Retinal pigment epithelial cell (primary cell): ENCODE measurements around the gene DLEC1.

Source experiments
- DNase-seq: peaks from one replicate; pipeline ENCODE4 v3.0.0-alpha.2; 2010; ENCODE audit warnings: low read depth
- H3K4me3 ChIP-seq: 2 replicates; pipeline ENCODE4 v1.5.1; 2011; ENCODE audit warnings: mild to moderate bottlenecking, low read length, control low read depth, moderate library complexity
- TF ChIP-seq, protein P1 (sequence below): conservative IDR thresholded peaks from 2 replicates; pipeline ENCODE4 v1.5.1; 2011; ENCODE audit warnings: low read depth, low read length, control low read depth, inconsistent platforms

Gene DLEC1

DNA sequence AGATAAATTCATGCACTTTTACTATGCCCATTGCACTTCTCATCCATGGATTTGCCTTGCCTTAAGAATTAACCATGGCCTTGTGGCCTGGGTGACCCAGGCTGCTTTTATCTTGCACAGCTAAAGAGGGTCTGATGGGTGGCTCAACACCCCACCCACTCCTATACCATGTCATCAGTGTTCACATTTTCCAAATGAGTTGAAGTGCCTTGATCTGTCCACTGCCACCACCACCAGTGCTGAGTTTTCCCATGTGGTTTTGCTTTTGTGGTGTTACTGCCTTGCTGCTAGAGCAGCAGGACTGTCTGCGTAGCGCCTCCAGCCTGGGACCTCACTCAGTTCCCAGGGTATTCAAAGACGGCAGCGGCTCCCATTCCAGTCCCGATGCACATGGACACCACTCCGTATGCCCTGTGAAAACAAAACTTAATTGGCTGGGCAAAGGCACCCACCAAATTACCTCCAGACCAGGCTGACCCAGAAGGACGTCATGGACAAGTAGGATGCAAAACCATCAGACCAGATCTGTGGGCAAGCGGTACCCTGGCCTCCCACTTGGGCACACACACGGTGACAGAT is 83.8 kb downstream of the DLEC1 start:
- TF ChIP-seq, protein P1, sequence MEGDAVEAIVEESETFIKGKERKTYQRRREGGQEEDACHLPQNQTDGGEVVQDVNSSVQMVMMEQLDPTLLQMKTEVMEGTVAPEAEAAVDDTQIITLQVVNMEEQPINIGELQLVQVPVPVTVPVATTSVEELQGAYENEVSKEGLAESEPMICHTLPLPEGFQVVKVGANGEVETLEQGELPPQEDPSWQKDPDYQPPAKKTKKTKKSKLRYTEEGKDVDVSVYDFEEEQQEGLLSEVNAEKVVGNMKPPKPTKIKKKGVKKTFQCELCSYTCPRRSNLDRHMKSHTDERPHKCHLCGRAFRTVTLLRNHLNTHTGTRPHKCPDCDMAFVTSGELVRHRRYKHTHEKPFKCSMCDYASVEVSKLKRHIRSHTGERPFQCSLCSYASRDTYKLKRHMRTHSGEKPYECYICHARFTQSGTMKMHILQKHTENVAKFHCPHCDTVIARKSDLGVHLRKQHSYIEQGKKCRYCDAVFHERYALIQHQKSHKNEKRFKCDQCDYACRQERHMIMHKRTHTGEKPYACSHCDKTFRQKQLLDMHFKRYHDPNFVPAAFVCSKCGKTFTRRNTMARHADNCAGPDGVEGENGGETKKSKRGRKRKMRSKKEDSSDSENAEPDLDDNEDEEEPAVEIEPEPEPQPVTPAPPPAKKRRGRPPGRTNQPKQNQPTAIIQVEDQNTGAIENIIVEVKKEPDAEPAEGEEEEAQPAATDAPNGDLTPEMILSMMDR: no peak
- no peak overlapping the region for H3K4me3 ChIP-seq
- DNase-seq: no peak

DNA sequence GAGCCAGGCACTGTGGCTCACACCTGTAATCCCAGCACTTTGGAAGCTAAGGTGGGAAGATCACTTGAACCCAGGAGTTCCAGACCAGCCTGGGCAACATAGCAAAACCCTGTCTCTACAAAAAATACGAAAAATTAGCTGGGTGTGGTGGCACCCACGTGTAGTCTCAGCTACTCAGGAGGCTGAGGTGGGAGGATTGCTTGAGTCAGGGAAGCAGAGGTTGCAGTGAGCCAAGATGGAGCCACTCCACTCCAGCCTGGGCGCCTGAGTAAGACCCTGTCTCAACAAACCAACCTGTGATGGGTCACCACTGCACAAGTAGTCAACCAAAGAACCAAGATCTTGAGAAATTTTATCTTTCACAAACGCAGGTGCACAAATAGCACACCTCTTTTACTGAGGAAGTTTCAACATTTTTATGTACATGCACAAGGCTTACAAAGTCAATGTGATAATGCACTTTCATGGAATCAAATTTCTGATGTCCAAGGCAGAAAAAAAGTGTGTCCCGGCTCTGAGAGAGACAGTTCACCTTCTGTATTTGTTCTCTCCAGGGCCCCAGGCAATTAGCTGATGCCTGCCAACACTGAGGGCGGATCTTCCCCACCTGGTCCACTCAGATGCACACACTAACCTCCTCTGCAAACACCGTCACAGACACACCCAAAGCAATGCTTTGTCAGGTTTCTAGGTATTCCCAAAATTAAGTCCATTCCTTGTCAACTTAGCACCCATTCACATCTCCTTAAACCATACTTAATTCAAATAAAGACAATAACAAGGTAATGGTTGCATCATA is 85.5 kb downstream of the DLEC1 start:
- H3K4me3 ChIP-seq: no peak overlapping the region
- TF ChIP-seq, protein P1: no peak
- DNase-seq: no peak

DNA sequence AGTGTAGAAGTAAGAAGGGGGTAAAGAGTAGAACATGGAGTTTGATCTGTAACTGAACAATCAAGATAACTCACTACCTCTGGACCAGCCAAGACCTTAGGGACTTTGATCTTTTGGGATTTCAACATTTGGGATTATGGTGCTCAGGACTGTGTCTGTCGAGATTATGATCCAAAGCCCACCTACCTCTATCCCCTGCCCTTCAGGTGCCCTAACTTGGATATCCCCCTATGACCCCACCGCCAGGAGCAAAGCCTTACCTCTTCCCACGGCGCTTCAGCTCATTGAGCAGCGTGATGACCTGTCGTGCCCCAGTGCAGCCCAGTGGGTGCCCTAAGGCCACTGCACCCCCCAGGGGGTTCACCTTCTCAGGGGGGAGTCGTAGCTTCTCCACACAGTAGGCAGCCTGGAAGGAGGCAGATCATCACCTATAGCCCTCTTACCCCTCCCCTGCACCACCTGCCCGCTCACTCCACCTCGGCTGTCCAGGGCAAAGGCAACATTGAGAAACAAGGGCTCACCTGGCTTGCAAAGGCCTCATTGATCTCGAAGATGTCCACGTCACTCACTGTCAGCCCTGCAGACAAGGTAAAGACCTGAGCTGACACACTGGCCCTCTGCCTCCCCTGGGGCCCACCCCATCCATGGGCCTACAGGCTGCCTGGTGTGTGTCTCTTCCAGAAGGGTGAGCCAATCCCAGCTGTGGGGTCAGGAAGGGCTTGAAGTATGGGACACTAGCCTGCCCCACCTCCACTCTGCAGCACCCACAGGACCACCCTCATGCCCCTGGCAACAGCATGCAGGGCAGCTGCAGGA is 86.5 kb downstream of the DLEC1 start:
- TF ChIP-seq, protein P1: no peak
- DNase-seq: no peak
- no peak overlapping the region for H3K4me3 ChIP-seq

DNA sequence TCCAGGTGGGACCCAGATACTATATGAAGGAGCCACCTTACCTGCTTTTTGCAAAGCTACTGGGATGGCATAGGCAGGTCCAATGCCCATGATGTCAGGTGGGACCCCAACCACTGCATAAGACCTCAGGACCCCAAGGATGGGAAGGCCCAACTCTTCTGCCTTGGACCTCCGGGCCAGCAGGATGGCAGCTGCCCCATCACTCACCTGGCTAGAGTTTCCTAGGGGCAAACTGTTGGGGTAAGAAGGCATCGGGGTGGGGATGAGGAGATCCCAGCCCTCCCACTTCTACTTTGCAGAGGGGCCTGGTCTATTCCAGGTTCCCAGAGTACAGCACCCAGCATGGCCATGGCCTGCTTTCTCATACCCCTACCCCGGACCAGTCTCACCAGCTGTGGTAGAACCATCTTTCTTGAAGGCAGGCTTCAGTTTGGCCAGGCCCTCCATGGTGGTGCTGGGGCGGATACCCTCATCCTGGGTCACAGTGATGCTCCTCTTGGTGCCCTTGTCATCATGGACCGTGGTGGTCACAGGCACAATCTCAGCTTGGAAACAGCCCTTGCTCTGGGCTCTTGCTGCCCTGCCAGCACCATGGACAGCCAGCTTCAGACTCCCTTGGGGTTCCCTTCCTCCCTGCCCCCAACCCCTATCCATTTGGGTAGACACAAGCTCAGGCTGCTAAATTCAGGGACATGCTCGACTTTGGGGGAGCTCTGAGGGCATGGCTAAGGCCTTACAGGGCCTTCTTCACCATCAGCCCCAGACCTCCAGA is 87.3 kb downstream of the DLEC1 start:
- no peak for DNase-seq
- TF ChIP-seq, protein P1: no peak
- no peak overlapping the region for H3K4me3 ChIP-seq

DNA sequence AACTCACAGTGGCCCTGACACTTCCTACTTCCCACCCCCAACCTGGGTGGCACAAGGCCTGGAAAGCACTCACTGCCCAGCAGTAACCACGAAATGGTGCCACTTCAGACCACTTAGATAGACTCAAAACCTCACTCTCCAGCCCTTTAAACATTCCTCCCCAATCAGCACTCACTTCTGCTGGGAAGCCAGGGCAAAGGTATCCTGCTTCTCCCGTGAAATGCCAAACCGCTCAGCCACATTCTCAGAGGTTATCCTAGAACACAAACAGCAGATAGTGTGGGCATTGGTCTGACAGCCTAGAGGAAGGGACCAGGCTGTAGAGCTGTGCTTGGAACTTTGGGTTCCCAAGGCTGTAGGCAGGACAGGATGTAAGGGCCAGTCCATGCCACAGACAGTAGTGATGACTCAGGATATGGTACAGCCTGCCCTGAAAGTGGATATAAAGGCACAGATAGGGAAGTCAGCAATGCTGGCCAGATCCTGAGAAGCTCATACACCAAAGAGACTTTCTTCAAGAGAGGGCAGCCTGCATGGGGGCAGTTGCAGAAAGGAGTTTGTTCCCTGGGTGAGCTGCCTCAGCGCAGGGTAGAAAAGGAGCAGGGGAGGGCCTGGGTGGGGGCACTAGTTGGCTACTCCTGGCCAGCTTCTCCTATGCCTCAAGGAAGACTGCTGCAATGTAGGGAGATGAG is 88.7 kb downstream of the DLEC1 start:
- TF ChIP-seq, protein P1: no peak
- DNase-seq: no peak
- no peak overlapping the region for H3K4me3 ChIP-seq

DNA sequence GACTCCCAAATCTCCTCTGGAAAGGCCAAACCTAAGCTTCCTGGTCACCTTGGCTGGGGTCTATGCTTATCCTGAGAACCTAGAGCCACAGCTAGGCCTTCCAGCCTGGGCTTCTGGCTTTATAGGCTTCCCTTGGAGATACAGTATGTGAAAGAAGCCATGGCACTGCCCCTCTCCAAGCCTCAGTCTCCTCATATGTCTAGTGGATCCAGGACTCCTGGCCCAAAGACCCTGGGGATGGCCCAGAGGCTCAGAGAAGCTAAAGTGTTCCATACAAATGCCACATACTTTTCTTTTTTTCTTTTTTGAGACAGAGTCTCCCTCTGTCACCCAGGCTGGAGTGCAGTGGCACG is 89.3 kb downstream of the DLEC1 start:
- no peak overlapping the region for H3K4me3 ChIP-seq
- TF ChIP-seq, protein P1: no peak
- no peak for DNase-seq
